WERI-Rb-1 (cell line): ENCODE results near the gene SSBP3.
A peak's percentile ranks its signal among the peaks of the same experiment; 100 is the strongest.
"Not testable (repeated sequence)": the region's sequence is repeated elsewhere in the genome, so short reads cannot be mapped to it uniquely, and the experiment has no call there.

ENCODE experiments used
- DNase-seq: peaks from one replicate; pipeline ENCODE4 v3.0.0-alpha.2; 2020
- H3K27ac ChIP-seq: fragments of 250-450 bp; sonication (Bioruptor Pico); 2 replicates; pipeline ENCODE4 v1.5.1; 2020; ENCODE audit warnings: mild to moderate bottlenecking, moderate library complexity
- H3K27me3 ChIP-seq: fragments of 250-450 bp; sonication (Bioruptor Pico); 2 replicates; pipeline ENCODE4 v1.5.1; 2021; ENCODE audit warnings: mild to moderate bottlenecking, low read depth, moderate library complexity; ENCODE audit not compliant: insufficient read depth, severe bottlenecking
- H3K36me3 ChIP-seq: fragments of 250-450 bp; sonication (Bioruptor Pico); 2 replicates; pipeline ENCODE4 v1.5.1; 2020; ENCODE audit warnings: mild to moderate bottlenecking, moderate library complexity
- H3K4me3 ChIP-seq: 2 replicates; pipeline ENCODE4 v1.5.1; 2011; ENCODE audit warnings: low read depth, mild to moderate bottlenecking, control low read depth, low read length
- H3K9me3 ChIP-seq: fragments of 250-450 bp; sonication (Bioruptor Pico); 2 replicates; pipeline ENCODE4 v1.5.1; 2021; ENCODE audit warnings: mild to moderate bottlenecking, moderate library complexity; ENCODE audit not compliant: severe bottlenecking
- CTCF ChIP-seq: IDR thresholded peaks from 2 replicates; pipeline ENCODE4 v1.5.1; 2011; ENCODE audit warnings: low read depth, mild to moderate bottlenecking, control low read depth, inconsistent platforms, low read length

SSBP3 gene

GRCh38 chr1:54212872-54213271 lies 193.3 kb downstream of the SSBP3 start:
- no peak for DNase-seq
- no peaks in the 10 kb centered on the region for H3K27me3 ChIP-seq
- no peak overlapping the region for H3K27ac ChIP-seq
- peaks cover 83% of the 10 kb centered on the region for H3K36me3 ChIP-seq
- H3K4me3 ChIP-seq, result no peak overlapping the region
- no peaks in the 10 kb centered on the region for H3K9me3 ChIP-seq
- TF ChIP-seq CTCF, result no peak

GRCh38 chr1:54207896-54208295 lies 198.3 kb downstream of the SSBP3 start:
- peaks cover 67% of the 10 kb centered on the region for H3K36me3 ChIP-seq
- DNase-seq, H3K9me3 ChIP-seq, H3K4me3 ChIP-seq, H3K27ac ChIP-seq, H3K27me3 ChIP-seq: not testable (repeated sequence)

- no peak for DNase-seq
- Histone ChIP-seq H3K27me3 (no peaks in the 10 kb centered on the region), H3K36me3 (peaks cover 60% of the 10 kb centered on the region), H3K4me3 (no peak overlapping the region), H3K9me3 (no peaks in the 10 kb centered on the region), H3K27ac (no peak overlapping the region)
- no peak for TF ChIP-seq CTCF
Observed at GRCh38 chr1:54207287-54207686, 198.9 kb downstream of the SSBP3 start.

- Histone ChIP-seq H3K27ac (no peak overlapping the region), H3K4me3 (no peak overlapping the region), H3K27me3 (no peaks in the 10 kb centered on the region), H3K36me3 (peaks cover 33% of the 10 kb centered on the region), H3K9me3 (no peaks in the 10 kb centered on the region)
- no peak for DNase-seq
- TF ChIP-seq CTCF, result no peak
Observed at GRCh38 chr1:54204199-54204598, 202.0 kb downstream of the SSBP3 start.

- DNase-seq, result no peak
- no peak for TF ChIP-seq CTCF
- H3K27ac ChIP-seq, result peak overlapping the region; percentile 86
Observed at GRCh38 chr1:54200519-54200997, 205.6 kb downstream of the SSBP3 start.

GRCh38 chr1:54199765-54200518 lies 206.3 kb downstream of the SSBP3 start, which contains the start of the genes CYB5RL and MRPL37:
Gene CYB5RL, minus strand, starts transcription at chr1:54200030. Its CDS starts 4,414 bp downstream, at chr1:54195616.
Gene MRPL37, plus strand, starts transcription at chr1:54200167. Its CDS starts 77 bp downstream, at chr1:54200244.
- Histone ChIP-seq H3K4me3 (peak within 1 kb of the TSS; percentile 75), H3K36me3 (peaks cover 9% of the 10 kb centered on the region), H3K27me3 (no peaks in the 10 kb centered on the region), H3K27ac (peak within 1 kb of the TSS; percentile 86), H3K9me3 (no peaks in the 10 kb centered on the region)
- TF ChIP-seq CTCF, result no peak
- DNase-seq, result peak; percentile 96

More at GRCh38 chr1:54200519-54200997, 205.6 kb downstream of the SSBP3 start:
- H3K27me3 ChIP-seq, result no peaks in the 10 kb centered on the region
- peak overlapping the region; percentile 75 for H3K4me3 ChIP-seq
- no peaks in the 10 kb centered on the region for H3K9me3 ChIP-seq
- H3K36me3 ChIP-seq, result peaks cover 15% of the 10 kb centered on the region
